Measurements from ENCODE around the gene RNU5B-1. TPM values are rescaled to one million over a fixed set of nuclear protein-coding genes. Genes with fewer than 3 reads are reported as not detected.
A peak's percentile ranks its signal among the peaks of the same experiment; 100 is the strongest.

RNU5B-1 gene
- total RNA-seq, 1 donor from 2014 or later = 40.3 TPM

GRCh38 chr15:65309882-65310418 is 5.5 kb downstream of the RNU5B-1 start:
- no peak for TF ChIP-seq CTCF (IDR thresholded peaks at IDR 0.05; ENCODE audit: borderline replicate concordance)
- Histone ChIP-seq H3K27me3 (ENCODE audit: low read depth) (no peaks in the 10 kb centered on the region), H3K4me1 (peaks cover 16% of the 10 kb centered on the region), H3K36me3 (no peaks in the 10 kb centered on the region), H3K9me3 (replicated peaks) (no peaks in the 10 kb centered on the region), H3K27ac (replicated peaks) (no peak overlapping the region), H3K4me3 (no peak overlapping the region)
- intact Hi-C loops (cut with micrococcal nuclease) = no loop called here
- DNase-seq = no peak

GRCh38 chr15:65310431-65311137 is 6.1 kb downstream of the RNU5B-1 start:
- intact Hi-C loops (cut with micrococcal nuclease) = no loop called here
- Histone ChIP-seq H3K9me3 (replicated peaks) (no peaks in the 10 kb centered on the region), H3K27ac (replicated peaks) (no peak overlapping the region), H3K4me1 (peaks cover 11% of the 10 kb centered on the region), H3K36me3 (no peaks in the 10 kb centered on the region), H3K4me3 (no peak overlapping the region), H3K27me3 (ENCODE audit: low read depth) (no peaks in the 10 kb centered on the region)
- no peak for TF ChIP-seq CTCF (IDR thresholded peaks at IDR 0.05; ENCODE audit: borderline replicate concordance)
- no peak for DNase-seq

- DNase-seq = no peak
- intact Hi-C loops (cut with micrococcal nuclease) = no loop called here
- Histone ChIP-seq H3K4me3 (no peak overlapping the region), H3K36me3 (no peaks in the 10 kb centered on the region), H3K9me3 (replicated peaks) (no peaks in the 10 kb centered on the region), H3K27me3 (ENCODE audit: low read depth) (no peaks in the 10 kb centered on the region), H3K27ac (replicated peaks) (no peak overlapping the region), H3K4me1 (peaks cover 11% of the 10 kb centered on the region)
- no peak for TF ChIP-seq CTCF (IDR thresholded peaks at IDR 0.05; ENCODE audit: borderline replicate concordance)
These were observed 7.3 kb downstream of the RNU5B-1 start for GRCh38 chr15:65311760-65312159.

GRCh38 chr15:65312400-65312916 is 8.0 kb downstream of the RNU5B-1 start:
- peak overlapping the region; percentile 40 for H3K27ac ChIP-seq (replicated peaks)
- no peak for TF ChIP-seq CTCF (IDR thresholded peaks at IDR 0.05; ENCODE audit: borderline replicate concordance)
- intact Hi-C loops (cut with micrococcal nuclease) = no loop called here
- H3K9me3 ChIP-seq (replicated peaks) = no peaks in the 10 kb centered on the region
- no peaks in the 10 kb centered on the region for H3K36me3 ChIP-seq
- no peaks in the 10 kb centered on the region for H3K27me3 ChIP-seq (ENCODE audit: low read depth)
- no peak overlapping the region for H3K4me3 ChIP-seq
- H3K4me1 ChIP-seq = peaks cover 11% of the 10 kb centered on the region
- DNase-seq = peak; percentile 62

GRCh38 chr15:65318870-65319356 is 14.4 kb downstream of the RNU5B-1 start:
- peak; percentile 97 for TF ChIP-seq CTCF (IDR thresholded peaks at IDR 0.05; ENCODE audit: borderline replicate concordance)
- intact Hi-C loops (cut with micrococcal nuclease) = loop anchor here (5.0 kb wide), 1 partner anchor 68 kb away; no protein-coding TSS in a partner anchor

More at GRCh38 chr15:65318870-65319356, 14.4 kb downstream of the RNU5B-1 start:
- Histone ChIP-seq H3K27me3 (ENCODE audit: low read depth) (no peaks in the 10 kb centered on the region), H3K4me1 (peaks cover 8% of the 10 kb centered on the region), H3K36me3 (no peaks in the 10 kb centered on the region), H3K27ac (replicated peaks) (no peak overlapping the region), H3K4me3 (no peak overlapping the region), H3K9me3 (replicated peaks) (no peaks in the 10 kb centered on the region)
- DNase-seq = peak; percentile 69

Measured in left ventricle myocardium inferior (tissue), 1 donor.